H1 (cell line): ENCODE measurements around the gene TMEM134. TPM values are rescaled to one million over a fixed set of nuclear protein-coding genes. Genes with fewer than 3 reads are reported as not detected.

Experiments used
- CTCF ChIA-PET: fragments of 300-600 bp; sonication (Branson Sonifier 250); formaldehyde crosslinking; loops from one replicate; lab custom pipeline; 2021; ENCODE audit not compliant: partially characterized antibody; lab: Charles Lee
- POLR2A ChIA-PET: fragments of 300-600 bp; sonication (Branson Sonifier 250); formaldehyde crosslinking; loops from one replicate; lab custom pipeline; 2021; ENCODE audit warnings: inconsistent platforms; ENCODE audit not compliant: partially characterized antibody; lab: Charles Lee
- DNase-seq, 2 experiments: peaks; one replicate each; pipeline versions ENCODE4 v3.0.0 to v3.0.0-alpha.2; 2010 to 2022; ENCODE audit warnings: low spot score in 2 of 2, low read depth in 1 of 2, mixed read lengths in 1 of 2
- FAIRE-seq: peaks from 2 replicates; lab custom pipeline; 2011; peaks lifted over from hg19 to GRCh38; lab: Jason Lieb, UNC
- H2AFZ ChIP-seq: 2 replicates; pipeline ENCODE4 v1.8.1; 2012; ENCODE audit warnings: low read length, inconsistent platforms
- H2AK5ac ChIP-seq: 2 replicates; pipeline ENCODE4 v1.6.1; 2013; ENCODE audit warnings: low read depth, low read length
- H2BK120ac ChIP-seq: replicated peaks from 2 replicates; pipeline ENCODE3; 2013; ENCODE audit warnings: low read depth, low read length, inconsistent platforms
- H2BK12ac ChIP-seq: 2 replicates; pipeline ENCODE4 v1.6.1; 2013; ENCODE audit warnings: low read depth, low read length
- H2BK15ac ChIP-seq: 2 replicates; pipeline ENCODE4 v1.6.1; 2013; ENCODE audit warnings: low read length
- H2BK20ac ChIP-seq: 2 replicates; pipeline ENCODE4 v1.6.1; 2013; ENCODE audit warnings: low read length
- H2BK5ac ChIP-seq: 2 replicates; pipeline ENCODE4 v1.6.1; 2013; ENCODE audit warnings: low read depth, low read length
- H3K14ac ChIP-seq: 2 replicates; pipeline ENCODE4 v1.6.1; 2013; ENCODE audit warnings: inconsistent platforms; ENCODE audit not compliant: insufficient read length
- H3K18ac ChIP-seq: 2 replicates; pipeline ENCODE4 v1.6.1; 2013; ENCODE audit warnings: low read length; ENCODE audit errors: extremely low read depth
- H3K23ac ChIP-seq: 2 replicates; pipeline ENCODE4 v1.6.1; 2013; ENCODE audit warnings: inconsistent platforms; ENCODE audit not compliant: insufficient read length
- H3K23me2 ChIP-seq: 2 replicates; pipeline ENCODE4 v1.6.1; 2013; ENCODE audit warnings: low read depth, low read length
- H3K27ac ChIP-seq: 2 replicates; pipeline ENCODE4 v1.6.1; 2011; ENCODE audit warnings: low read depth, low read length, inconsistent platforms
- H3K27me3 ChIP-seq, 4 experiments: replicated peaks in 1 of 4; 1 replicate in 1 of 4; 2 replicates in 3 of 4; pipeline versions ENCODE4 v1.6.1 to v1.8.1; 2011 to 2013; ENCODE audit warnings: low read length in 3 of 4, mild to moderate bottlenecking in 3 of 4, inconsistent platforms in 2 of 4, mixed read lengths in 2 of 4, moderate library complexity in 1 of 4; ENCODE audit not compliant: control insufficient read depth in 3 of 4, insufficient read depth in 3 of 4; ENCODE audit errors: extremely low read depth in 1 of 4
- H3K36me3 ChIP-seq, 4 experiments: 2 replicates each; pipeline versions ENCODE4 v1.6.1 to v1.8.1; 2011 to 2013; ENCODE audit warnings: mild to moderate bottlenecking in 4 of 4, low read length in 3 of 4, moderate library complexity in 2 of 4, control low read depth in 1 of 4, inconsistent platforms in 1 of 4; ENCODE audit not compliant: insufficient read depth in 4 of 4, control insufficient read depth in 2 of 4
- H3K4ac ChIP-seq: replicated peaks from 2 replicates; pipeline ENCODE3; 2013; ENCODE audit warnings: low read length, low read depth, mixed read lengths, inconsistent platforms; ENCODE audit not compliant: insufficient read length
- H3K4me1 ChIP-seq, 4 experiments: replicated peaks in 1 of 4; 1 replicate in 1 of 4; 2 replicates in 3 of 4; pipeline versions ENCODE4 v1.6.1 to v1.8.1; 2011 to 2013; ENCODE audit warnings: low read length in 3 of 4, inconsistent platforms in 2 of 4, mixed read lengths in 1 of 4; ENCODE audit not compliant: insufficient read depth in 4 of 4, control insufficient read depth in 3 of 4
- H3K4me2 ChIP-seq, 2 experiments: 2 replicates each; pipeline versions ENCODE4 v1.6.1 to v1.8.1; 2011 to 2013; ENCODE audit warnings: low read depth in 2 of 2, low read length in 2 of 2, control low read depth in 1 of 2, inconsistent platforms in 1 of 2, mild to moderate bottlenecking in 1 of 2; ENCODE audit not compliant: insufficient read depth in 1 of 2
- H3K4me3 ChIP-seq, 4 experiments: fragments of 200-600, 300-600 bp in 1 of 4; sonication (generic), shearing (Covaris generic), sonication (Bioruptor Twin) in 1 of 4; 2 replicates each; pipeline versions ENCODE4 v1.5.1 to v1.8.1; 2011 to 2016; ENCODE audit warnings: low read length in 4 of 4, low read depth in 3 of 4, control low read depth in 2 of 4, inconsistent platforms in 2 of 4, mild to moderate bottlenecking in 2 of 4, mixed read lengths in 1 of 4, moderate library complexity in 1 of 4; ENCODE audit not compliant: insufficient read depth in 2 of 4; ENCODE audit errors: extremely low read depth in 1 of 4
- H3K56ac ChIP-seq: replicated peaks from 2 replicates; pipeline ENCODE3; 2013; ENCODE audit warnings: low read depth, mild to moderate bottlenecking, mixed read lengths, low read length, inconsistent platforms; ENCODE audit not compliant: insufficient read length
- H3K79me1 ChIP-seq: 2 replicates; pipeline ENCODE4 v1.6.1; 2013; ENCODE audit warnings: low read depth, low read length, control low read depth
- H3K79me2 ChIP-seq, 2 experiments: 2 replicates each; pipeline versions ENCODE4 v1.6.1 to v1.8.1; 2012 to 2013; ENCODE audit warnings: low read length in 2 of 2, mild to moderate bottlenecking in 2 of 2, inconsistent platforms in 1 of 2; ENCODE audit not compliant: insufficient read depth in 2 of 2, control insufficient read depth in 1 of 2
- H3K9ac ChIP-seq, 4 experiments: replicated peaks in 1 of 4; 1 replicate in 1 of 4; 2 replicates in 3 of 4; pipeline versions ENCODE4 v1.6.1 to v1.8.1; 2011 to 2013; ENCODE audit warnings: low read depth in 3 of 4, low read length in 3 of 4, control low read depth in 2 of 4, mild to moderate bottlenecking in 2 of 4, moderate library complexity in 2 of 4, inconsistent platforms in 1 of 4; ENCODE audit errors: extremely low read depth in 1 of 4
- H3K9me3 ChIP-seq, 2 experiments: 2 replicates each; pipeline versions ENCODE4 v1.6.1 to v1.8.1; 2012 to 2013; ENCODE audit warnings: mild to moderate bottlenecking in 2 of 2, moderate library complexity in 2 of 2, control low read depth in 1 of 2, inconsistent platforms in 1 of 2, low read depth in 1 of 2, low read length in 1 of 2, mixed read lengths in 1 of 2; ENCODE audit not compliant: insufficient read depth in 2 of 2
- H4K20me1 ChIP-seq, 2 experiments: replicated peaks in 1 of 2; 2 replicates each; pipeline versions ENCODE3 to v1.8.1; 2011 to 2013; ENCODE audit warnings: inconsistent platforms in 2 of 2, low read length in 2 of 2, mild to moderate bottlenecking in 1 of 2; ENCODE audit not compliant: insufficient read depth in 2 of 2, control insufficient read depth in 1 of 2
- H4K5ac ChIP-seq: 2 replicates; pipeline ENCODE4 v1.6.1; 2013; ENCODE audit warnings: low read length, low read depth, mixed read lengths, inconsistent platforms; ENCODE audit not compliant: insufficient read length
- H4K8ac ChIP-seq: 2 replicates; pipeline ENCODE4 v1.8.0; 2013; ENCODE audit warnings: mild to moderate bottlenecking, moderate library complexity, low read length, inconsistent platforms; ENCODE audit not compliant: insufficient read depth; ENCODE audit errors: extremely low read depth
- H4K91ac ChIP-seq: replicated peaks from 2 replicates; pipeline ENCODE3; 2013; ENCODE audit warnings: low read length, mixed read lengths, inconsistent platforms; ENCODE audit not compliant: insufficient read length
- EP300 ChIP-seq, 2 experiments: IDR thresholded peaks; 1 replicate in 1 of 2; 2 replicates in 1 of 2; pipeline ENCODE4 v1.6.1; 2011 to 2012; ENCODE audit warnings: low read depth in 2 of 2, low read length in 2 of 2, mild to moderate bottlenecking in 2 of 2, borderline replicate concordance in 1 of 2, inconsistent platforms in 1 of 2, moderate library complexity in 1 of 2
- FOSL1 ChIP-seq: IDR thresholded peaks from 2 replicates; pipeline ENCODE4 v1.6.1; 2011; ENCODE audit warnings: mild to moderate bottlenecking, low read depth, low read length, moderate library complexity; ENCODE audit not compliant: insufficient read depth
- JUND ChIP-seq: IDR thresholded peaks from 2 replicates; pipeline ENCODE4 v1.6.1; 2011; ENCODE audit warnings: mild to moderate bottlenecking, improper control_type of control experiment, low read length
- WGBS, 2 experiments: shearing (Covaris generic) in 1 of 2; methylation state at CpG; one replicate each; pipeline versions ENCODE4 v1.1.6 to v1.1.7; 2013 to 2015; ENCODE audit warnings: low lambda C conversion rate in 2 of 2, mixed read lengths in 2 of 2, inconsistent platforms in 1 of 2, low coverage in 1 of 2, missing lambda C conversion rate in 1 of 2; ENCODE audit not compliant: insufficient replicate concordance in 2 of 2, insufficient coverage in 1 of 2, insufficient read length in 1 of 2; ENCODE audit errors: extremely low coverage in 1 of 2, missing lambda C conversion rate in 1 of 2; 5-methylcytosine and 5-hydroxymethylcytosine counted together
- polyA plus RNA-seq, 7 experiments: library from polyadenylated mRNA; depleted of rRNA in 3 of 7; stranded (reverse) in 5 of 7; unstranded in 2 of 7; fragments of >200 nt in 5 of 7; fragments of 200-250 nt in 2 of 7; gene quantifications; 1 replicate in 5 of 7; 2 replicates in 1 of 7; 4 replicates in 1 of 7; pipeline versions ENCODE4 v1.2.1 to v1.2.3, GENCODE V29; 2011 to 2013; ENCODE audit warnings: missing spikeins in 2 of 7, mixed read lengths in 2 of 7
- total RNA-seq: library from RNA; stranded (reverse); fragmentation: NEBNext Ultra II Directional; extraction: Animal tissue kit (Norgen Biotek cat#: 25700); gene quantifications from 2 replicates; pipeline ENCODE4 v1.2.1, GENCODE V29; 2021

Gene TMEM134
- total and polyA plus RNA-seq, 2 of the 8 experiments (the other 6 are each of a cell fraction or from before 2014, with no cell fraction given), result 32.4 to 229 TPM

DNA sequence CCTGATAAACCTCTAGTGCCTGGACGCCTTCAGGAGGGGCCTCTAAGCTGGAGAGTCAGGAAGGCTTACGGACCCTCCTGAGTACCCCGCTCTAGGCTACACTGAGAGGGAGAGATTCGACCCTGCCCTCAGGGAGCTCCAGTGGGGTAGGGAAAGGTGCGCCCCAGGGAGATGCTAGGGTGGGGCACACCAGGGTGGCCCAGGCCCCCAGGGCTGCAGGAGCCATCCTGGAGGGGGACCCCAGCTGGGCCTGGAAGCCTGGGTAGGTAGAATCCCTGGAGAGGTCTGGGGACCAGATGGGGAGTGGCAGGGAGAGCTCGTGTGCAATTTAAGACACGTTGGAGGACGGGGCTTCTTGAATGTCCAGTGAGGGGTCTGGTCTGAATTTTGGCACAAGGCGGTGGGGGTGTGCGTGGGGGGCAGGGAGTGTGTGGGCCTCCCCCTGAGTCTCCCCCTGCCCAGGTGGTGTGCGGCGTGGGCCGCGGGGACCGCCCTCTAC is 48.9 kb downstream of the TMEM134 start:
- ChIA-PET CTCF (interaction anchor here (0.6 to 2.4 kb wide), 5 partner anchors 13 to 388 kb away, joined by 3 to 13 read pairs (median 3); partner anchors contain the start of genes PPP1CA and TBC1D10C), POLR2A (interaction anchor here (0.9 to 10.2 kb wide), 10 partner anchors 8 to 75 kb away, joined by 3 to 104 read pairs (median 4); partner anchors contain the start of genes CORO1B, PPP1CA, PTPRCAP and RAD9A)
- H4K91ac ChIP-seq, result peak overlapping the region; percentile 65
- no peak overlapping the region for H3K23ac ChIP-seq
- H2AFZ ChIP-seq, result no peak overlapping the region
- peak overlapping the region; percentile 32 to 64 (median 36); a peak in 6 of 8 replicates for H3K4me3 ChIP-seq
- no peaks in the 10 kb centered on the region for H3K36me3 ChIP-seq
- FAIRE-seq (no peak), DNase-seq (no peak)
- no peak overlapping the region for H2BK120ac ChIP-seq
- no peak overlapping the region for H2BK15ac ChIP-seq
- no peak for TF ChIP-seq FOSL1
- TF ChIP-seq JUND, result no peak
- no peak for TF ChIP-seq EP300 (IDR thresholded peaks at IDR 0.05; ENCODE audit: borderline replicate concordance in 1 of 2, low read depth in 2 of 2, low read length in 2 of 2)
- H2AK5ac ChIP-seq, result no peak overlapping the region
- H2BK12ac ChIP-seq, result no peak overlapping the region
- peaks cover 4 to 15% (median 10%) of the 10 kb centered on the region in 4 experiments for H3K4me1 ChIP-seq
- peaks cover 0 to 3% of the 10 kb centered on the region in 2 experiments for H4K20me1 ChIP-seq
- no peak overlapping the region for H4K5ac ChIP-seq
- H3K56ac ChIP-seq, result peak overlapping the region; percentile 75
- H3K27ac ChIP-seq, result no peak overlapping the region
- no peak overlapping the region for H3K14ac ChIP-seq
- H3K9me3 ChIP-seq, result no peaks in the 10 kb centered on the region
- H3K79me2 ChIP-seq, result no peaks in the 10 kb centered on the region
- peaks cover 11% of the 10 kb centered on the region; the same call in 1 of the 2 replicates for H3K23me2 ChIP-seq
- WGBS, 2 experiments, result 57% methylated on average over 12 of the region's 15 CpGs; no CpG with 5 or more reads in 1 of the 2 experiments
- H3K27me3 ChIP-seq, result peaks cover 0 to 8% (median 5%) of the 10 kb centered on the region in 4 experiments; a peak in 4 of 7 replicates
- H2BK5ac ChIP-seq, result no peak overlapping the region
- peak overlapping the region in 3 of 4 experiments; percentile 20 to 52 (median 47); a peak in 3 of 7 replicates for H3K9ac ChIP-seq
- no peaks in the 10 kb centered on the region for H3K79me1 ChIP-seq
- no peak overlapping the region for H3K4ac ChIP-seq
- peak overlapping the region; percentile 19; the same call in 1 of the 2 replicates for H3K18ac ChIP-seq
- no peak overlapping the region for H2BK20ac ChIP-seq
- peak overlapping the region; percentile 57 to 83 for H3K4me2 ChIP-seq
- H4K8ac ChIP-seq, result peak overlapping the region; percentile 3; the same call in 1 of the 2 replicates
